Activated CD4-positive, alpha-beta T cell treated with anti-CD3 and anti-CD28 coated beads for 36 hours (primary cell): ENCODE results near the gene SCRG1. TPM values are rescaled to one million over a fixed set of nuclear protein-coding genes. Genes with fewer than 3 reads are reported as not detected.

Source experiments
- ATAC-seq: fragments of 200-7000 bp; cut with Tn5 transposase; one replicate; pipeline ENCODE4 v1.10.0; 2021; ENCODE audit warnings: mild to moderate bottlenecking, moderate library complexity
- CTCF ChIA-PET: fragments of 350-600 bp; sonication (Branson Sonifier 250); formaldehyde crosslinking; loops from one replicate; lab custom pipeline; 2021; ENCODE audit warnings: antibody characterized with exemption; lab: Charles Lee
- POLR2A ChIA-PET: fragments of 350-600 bp; sonication (Branson Sonifier 250); formaldehyde crosslinking; loops from one replicate; lab custom pipeline; 2021; ENCODE audit warnings: antibody characterized with exemption, inconsistent platforms; lab: Charles Lee
- DNase-seq: peaks from one replicate; pipeline ENCODE4 v3.0.0-alpha.2; 2020
- H3K27ac Mint-ChIP-seq: one replicate; pipeline ENCODE4 v1.8.0; 2021; ENCODE audit warnings: mixed read lengths
- H3K27me3 Mint-ChIP-seq: one replicate; pipeline ENCODE4 v1.8.0; 2021; ENCODE audit warnings: mixed read lengths
- H3K36me3 Mint-ChIP-seq: one replicate; pipeline ENCODE4 v1.8.0; 2021; ENCODE audit warnings: low read depth, mixed read lengths
- H3K4me1 Mint-ChIP-seq: one replicate; pipeline ENCODE4 v1.8.0; 2021; ENCODE audit warnings: mixed read lengths
- H3K4me3 Mint-ChIP-seq: one replicate; pipeline ENCODE4 v1.8.0; 2021; ENCODE audit warnings: mild to moderate bottlenecking, moderate library complexity, mixed read lengths
- H3K9me3 Mint-ChIP-seq: one replicate; pipeline ENCODE4 v1.8.0; 2021; ENCODE audit warnings: low read depth, mixed read lengths
- intact Hi-C, 2 experiments: fragments of 100-400 bp; cut with DNase I in 1 of 2; cut with micrococcal nuclease in 1 of 2; formaldehyde crosslinking; loops; one replicate each; pipeline versions ENCODE4 v1.14.2 to v1.15.1; 2022 to 2024; cut with DNase I, micrococcal nuclease
- total RNA-seq, 2 experiments: library from RNA; stranded (reverse); gene quantifications; one replicate each; pipeline ENCODE4 v1.2.3, GENCODE V29; 2021

The SCRG1 gene
- total RNA-seq, 2 experiments from 2014 or later, result not detected

- ChIA-PET POLR2A (interaction anchor here (0.5 kb wide), 1 partner anchor 540 kb away, joined by 4 read pairs; no protein-coding TSS in a partner anchor), CTCF (no interaction called here)
- no peak overlapping the region for H3K27ac Mint-ChIP-seq
- H3K4me3 Mint-ChIP-seq, result no peak overlapping the region
- peaks cover 2% of the 10 kb centered on the region for H3K27me3 Mint-ChIP-seq
- H3K36me3 Mint-ChIP-seq, result no peaks in the 10 kb centered on the region
- ATAC-seq (no peak), DNase-seq (no peak)
- intact Hi-C loops, result no loop called here
- peaks cover 28% of the 10 kb centered on the region for H3K4me1 Mint-ChIP-seq
- H3K9me3 Mint-ChIP-seq, result no peaks in the 10 kb centered on the region
These were observed 33.4 kb downstream of the SCRG1 start for GRCh38 chr4:173365359-173365996.

GRCh38 chr4:173362666-173363065 lies 36.2 kb downstream of the SCRG1 start:
- Mint-ChIP-seq H3K4me1 (peaks cover 19% of the 10 kb centered on the region), H3K36me3 (no peaks in the 10 kb centered on the region), H3K27me3 (peaks cover 4% of the 10 kb centered on the region), H3K9me3 (no peaks in the 10 kb centered on the region), H3K27ac (no peak overlapping the region), H3K4me3 (no peak overlapping the region)
- no peak for DNase-seq
- CTCF ChIA-PET, result interaction anchor here (0.6 to 0.7 kb wide), 2 partner anchors 111 to 338 kb away, joined by 3 to 4 read pairs; no protein-coding TSS in a partner anchor
- intact Hi-C loops, result no loop called here
- no peak for ATAC-seq
- POLR2A ChIA-PET, result interaction anchor here (0.6 kb wide), 1 partner anchor 9 kb away, joined by 3 read pairs; no protein-coding TSS in a partner anchor

GRCh38 chr4:173360587-173361221 lies 38.2 kb downstream of the SCRG1 start:
- CTCF ChIA-PET, result interaction anchor here (0.6 to 0.7 kb wide), 2 partner anchors 15 to 309 kb away, joined by 3 to 4 read pairs; no protein-coding TSS in a partner anchor
- ATAC-seq (peak; percentile 36), DNase-seq (no peak)
- Mint-ChIP-seq H3K4me1 (peaks cover 6% of the 10 kb centered on the region), H3K36me3 (no peaks in the 10 kb centered on the region), H3K27me3 (peaks cover 4% of the 10 kb centered on the region), H3K9me3 (no peaks in the 10 kb centered on the region), H3K4me3 (no peak overlapping the region), H3K27ac (no peak overlapping the region)
- POLR2A ChIA-PET, result no interaction called here
- intact Hi-C loops, result no loop called here

- POLR2A ChIA-PET, result interaction anchor here (1.1 kb wide), 1 partner anchor 11 kb away, joined by 3 read pairs; no protein-coding TSS in a partner anchor
- ATAC-seq (no peak), DNase-seq (no peak)
- H3K4me1 Mint-ChIP-seq, result no peaks in the 10 kb centered on the region
- H3K36me3 Mint-ChIP-seq, result no peaks in the 10 kb centered on the region
- peaks cover 5% of the 10 kb centered on the region for H3K27me3 Mint-ChIP-seq
- CTCF ChIA-PET, result no interaction called here
- H3K9me3 Mint-ChIP-seq, result no peaks in the 10 kb centered on the region
- no peak overlapping the region for H3K4me3 Mint-ChIP-seq
- intact Hi-C loops, result no loop called here
- no peak overlapping the region for H3K27ac Mint-ChIP-seq
These were observed 41.0 kb downstream of the SCRG1 start for GRCh38 chr4:173357939-173358338.

GRCh38 chr4:173347467-173347866 lies 51.4 kb downstream of the SCRG1 start:
- Mint-ChIP-seq H3K36me3 (no peaks in the 10 kb centered on the region), H3K4me1 (no peaks in the 10 kb centered on the region), H3K27ac (no peak overlapping the region), H3K4me3 (no peak overlapping the region), H3K9me3 (no peaks in the 10 kb centered on the region), H3K27me3 (no peaks in the 10 kb centered on the region)
- ATAC-seq (no peak), DNase-seq (no peak)
- CTCF ChIA-PET, result no interaction called here
- POLR2A ChIA-PET, result interaction anchor here (1.1 kb wide), 1 partner anchor 23 kb away, joined by 3 read pairs; no protein-coding TSS in a partner anchor
- intact Hi-C loops, result no loop called here

- no peak overlapping the region for H3K27ac Mint-ChIP-seq
These were observed 52.8 kb downstream of the SCRG1 start for GRCh38 chr4:173346074-173346473.

GRCh38 chr4:173345648-173346047 lies 53.3 kb downstream of the SCRG1 start:
- ChIA-PET POLR2A (interaction anchor here (1.1 kb wide), 1 partner anchor 11 kb away, joined by 4 read pairs; no protein-coding TSS in a partner anchor), CTCF (interaction anchor here (0.5 to 1.5 kb wide), 6 partner anchors 8 to 75 kb away, joined by 3 to 4 read pairs (median 3); no protein-coding TSS in a partner anchor)
- DNase-seq, result no peak
- intact Hi-C loops, result no loop called here
- H3K4me1 Mint-ChIP-seq, result no peaks in the 10 kb centered on the region
- H3K4me3 Mint-ChIP-seq, result no peak overlapping the region
- no peak for ATAC-seq
- H3K36me3 Mint-ChIP-seq, result no peaks in the 10 kb centered on the region
- H3K27me3 Mint-ChIP-seq, result no peaks in the 10 kb centered on the region
- H3K9me3 Mint-ChIP-seq, result no peaks in the 10 kb centered on the region
- H3K27ac Mint-ChIP-seq, result no peak overlapping the region

More at GRCh38 chr4:173346074-173346473, 52.8 kb downstream of the SCRG1 start:
- H3K9me3 Mint-ChIP-seq, result no peaks in the 10 kb centered on the region
- no peaks in the 10 kb centered on the region for H3K27me3 Mint-ChIP-seq
- H3K4me1 Mint-ChIP-seq, result no peaks in the 10 kb centered on the region
- DNase-seq, result no peak
- ChIA-PET CTCF (interaction anchor here (0.5 to 1.5 kb wide), 7 partner anchors 8 to 83 kb away, joined by 3 to 4 read pairs (median 3); no protein-coding TSS in a partner anchor), POLR2A (interaction anchor here (1.1 kb wide), 1 partner anchor 11 kb away, joined by 4 read pairs; no protein-coding TSS in a partner anchor)
- no peak overlapping the region for H3K4me3 Mint-ChIP-seq
- no peaks in the 10 kb centered on the region for H3K36me3 Mint-ChIP-seq
- ATAC-seq, result no peak
- intact Hi-C loops, result no loop called here

- H3K4me3 Mint-ChIP-seq, result no peak overlapping the region
- ATAC-seq (no peak), DNase-seq (no peak)
- CTCF ChIA-PET, result interaction anchor here (0.5 to 1.0 kb wide), 2 partner anchors 27 to 42 kb away, joined by 3 to 4 read pairs; no protein-coding TSS in a partner anchor
- no peaks in the 10 kb centered on the region for H3K4me1 Mint-ChIP-seq
- no peaks in the 10 kb centered on the region for H3K9me3 Mint-ChIP-seq
- H3K27me3 Mint-ChIP-seq, result peaks cover 1% of the 10 kb centered on the region
- intact Hi-C loops, result no loop called here
- H3K27ac Mint-ChIP-seq, result no peak overlapping the region
- H3K36me3 Mint-ChIP-seq, result no peaks in the 10 kb centered on the region
- POLR2A ChIA-PET, result no interaction called here
These were observed 55.0 kb downstream of the SCRG1 start for GRCh38 chr4:173343832-173344397.

GRCh38 chr4:173337463-173337862 lies 61.5 kb downstream of the SCRG1 start:
- ChIA-PET CTCF (interaction anchor here (1.1 to 1.2 kb wide), 3 partner anchors 8 to 60 kb away, joined by 3 to 4 read pairs (median 3); no protein-coding TSS in a partner anchor), POLR2A (interaction anchor here (5.1 kb wide), 1 partner anchor 33 kb away, joined by 107 read pairs; the partner anchor contains the start of gene SAP30)
- Mint-ChIP-seq H3K9me3 (no peaks in the 10 kb centered on the region), H3K4me1 (peaks cover 2% of the 10 kb centered on the region), H3K27me3 (peaks cover 8% of the 10 kb centered on the region), H3K27ac (no peak overlapping the region), H3K4me3 (no peak overlapping the region), H3K36me3 (peaks cover 17% of the 10 kb centered on the region)
- DNase-seq, result no peak
- no peak for ATAC-seq
- intact Hi-C loops, result no loop called here

- Mint-ChIP-seq H3K36me3 (peaks cover 35% of the 10 kb centered on the region), H3K27ac (peak overlapping the region; percentile 99), H3K9me3 (no peaks in the 10 kb centered on the region), H3K27me3 (peaks cover 8% of the 10 kb centered on the region), H3K4me1 (peaks cover 13% of the 10 kb centered on the region), H3K4me3 (peak overlapping the region; percentile 98)
- POLR2A ChIA-PET, result interaction anchor here (0.6 to 5.1 kb wide), 11 partner anchors 10 to 980 kb away, joined by 3 to 107 read pairs (median 4); partner anchors contain the start of genes FBXO8, GALNT7 and SAP30
- intact Hi-C loops, result loop anchor here (1.0 to 5.0 kb wide), 6 partner anchors 35 to 948 kb away; partner anchors contain the start of genes CEP44 (in 2 of the 2), FBXO8 (in 2 of the 2) and SAP30 (in 2 of the 2)
- DNase-seq, result peak; percentile 71
- peak; percentile 28 for ATAC-seq
- CTCF ChIA-PET, result interaction anchor here (0.9 to 7.2 kb wide), 5 partner anchors 15 to 86 kb away, joined by 4 to 50 read pairs (median 5); partner anchors contain the start of gene SAP30
These were observed 63.8 kb downstream of the SCRG1 start for GRCh38 chr4:173334891-173335752.
